ENCODE measurements around the gene KRT36.
A peak's percentile ranks its signal among the peaks of the same experiment; 100 is the strongest.

Gene KRT36

DNA sequence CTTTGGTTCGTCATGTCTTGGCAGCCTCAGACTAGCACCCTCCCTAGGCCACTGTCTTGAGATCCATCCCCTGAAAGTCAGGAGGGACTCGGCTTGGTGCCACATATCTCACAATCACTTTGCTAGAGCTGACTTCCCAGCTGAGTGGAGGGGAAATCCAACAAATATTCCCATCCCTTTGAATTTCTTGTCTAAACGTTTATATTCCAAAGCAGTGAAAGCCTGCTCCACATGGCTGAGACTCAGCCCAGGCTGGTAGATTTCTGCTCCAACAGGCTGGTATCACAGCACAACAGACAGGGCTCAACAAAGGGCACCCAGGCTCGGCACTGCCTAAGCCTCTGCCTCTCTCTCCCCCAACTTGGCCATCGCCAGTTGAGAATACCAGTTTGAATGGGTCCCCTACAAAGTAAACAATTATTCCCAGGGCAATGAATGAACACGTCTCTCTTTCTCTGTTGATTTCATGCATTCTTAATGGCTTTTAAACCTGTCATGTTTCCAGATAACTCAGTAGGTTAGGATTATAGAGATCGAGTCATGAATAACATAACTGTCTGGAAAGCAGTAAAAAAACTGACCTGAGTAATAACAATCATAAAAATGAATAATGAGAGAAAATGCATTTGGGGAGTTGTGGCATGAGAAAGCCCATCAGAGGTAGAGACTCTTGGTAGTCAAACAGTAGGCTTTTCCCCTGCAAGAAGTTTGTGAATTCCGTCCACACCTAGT is 14.7 kb upstream of the KRT36 start:
- TF ChIP-seq, protein P1, sequence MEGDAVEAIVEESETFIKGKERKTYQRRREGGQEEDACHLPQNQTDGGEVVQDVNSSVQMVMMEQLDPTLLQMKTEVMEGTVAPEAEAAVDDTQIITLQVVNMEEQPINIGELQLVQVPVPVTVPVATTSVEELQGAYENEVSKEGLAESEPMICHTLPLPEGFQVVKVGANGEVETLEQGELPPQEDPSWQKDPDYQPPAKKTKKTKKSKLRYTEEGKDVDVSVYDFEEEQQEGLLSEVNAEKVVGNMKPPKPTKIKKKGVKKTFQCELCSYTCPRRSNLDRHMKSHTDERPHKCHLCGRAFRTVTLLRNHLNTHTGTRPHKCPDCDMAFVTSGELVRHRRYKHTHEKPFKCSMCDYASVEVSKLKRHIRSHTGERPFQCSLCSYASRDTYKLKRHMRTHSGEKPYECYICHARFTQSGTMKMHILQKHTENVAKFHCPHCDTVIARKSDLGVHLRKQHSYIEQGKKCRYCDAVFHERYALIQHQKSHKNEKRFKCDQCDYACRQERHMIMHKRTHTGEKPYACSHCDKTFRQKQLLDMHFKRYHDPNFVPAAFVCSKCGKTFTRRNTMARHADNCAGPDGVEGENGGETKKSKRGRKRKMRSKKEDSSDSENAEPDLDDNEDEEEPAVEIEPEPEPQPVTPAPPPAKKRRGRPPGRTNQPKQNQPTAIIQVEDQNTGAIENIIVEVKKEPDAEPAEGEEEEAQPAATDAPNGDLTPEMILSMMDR (IDR thresholded peaks at IDR 0.05; ENCODE audit: poor library complexity, severe bottlenecking) = no peak
- no peaks in the 10 kb centered on the region for H3K36me3 ChIP-seq (ENCODE audit: low read depth)
- no peaks in the 10 kb centered on the region for H3K9me3 ChIP-seq (ENCODE audit: severe bottlenecking)
- DNase-seq (ENCODE audit: low spot score) (no peak), ATAC-seq (ENCODE audit: low read depth) (no peak)
- H3K4me1 ChIP-seq (ENCODE audit: insufficient read depth, poor library complexity, severe bottlenecking) = peaks cover 33% of the 10 kb centered on the region
- H3K4me3 ChIP-seq (ENCODE audit: severe bottlenecking) = no peak overlapping the region
- H3K27me3 ChIP-seq (ENCODE audit: insufficient read depth, poor library complexity, severe bottlenecking) = no peaks in the 10 kb centered on the region
- H3K27ac ChIP-seq (ENCODE audit: poor library complexity, severe bottlenecking) = no peak overlapping the region

DNA sequence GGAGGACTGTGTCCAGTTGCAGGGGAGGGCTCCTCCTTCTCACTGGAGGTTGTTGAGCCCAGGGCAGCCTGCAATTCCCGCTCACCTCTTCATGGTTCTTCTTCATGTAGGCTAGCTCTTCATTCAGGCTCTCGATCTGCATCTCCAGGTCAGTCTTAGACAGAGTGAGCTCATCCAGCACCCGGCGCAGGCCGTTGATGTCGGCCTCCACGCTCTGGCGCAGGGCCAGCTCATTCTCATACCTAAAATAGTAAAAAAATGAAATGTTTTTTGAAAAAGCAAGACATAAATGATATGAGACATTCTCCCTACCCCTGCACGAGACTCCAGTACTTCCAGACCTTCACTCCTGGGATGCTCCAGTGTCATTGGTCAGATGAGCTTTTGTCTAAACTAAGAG is 13.5 kb upstream of the KRT36 start:
- Histone ChIP-seq H3K4me3 (ENCODE audit: severe bottlenecking) (no peak overlapping the region), H3K9me3 (ENCODE audit: severe bottlenecking) (no peaks in the 10 kb centered on the region), H3K27ac (ENCODE audit: poor library complexity, severe bottlenecking) (no peak overlapping the region), H3K27me3 (ENCODE audit: insufficient read depth, poor library complexity, severe bottlenecking) (no peaks in the 10 kb centered on the region), H3K4me1 (ENCODE audit: insufficient read depth, poor library complexity, severe bottlenecking) (peaks cover 39% of the 10 kb centered on the region), H3K36me3 (ENCODE audit: low read depth) (no peaks in the 10 kb centered on the region)
- DNase-seq (ENCODE audit: low spot score) (no peak), ATAC-seq (ENCODE audit: low read depth) (no peak)
- TF ChIP-seq, protein P1 (IDR thresholded peaks at IDR 0.05; ENCODE audit: poor library complexity, severe bottlenecking) = no peak

DNA sequence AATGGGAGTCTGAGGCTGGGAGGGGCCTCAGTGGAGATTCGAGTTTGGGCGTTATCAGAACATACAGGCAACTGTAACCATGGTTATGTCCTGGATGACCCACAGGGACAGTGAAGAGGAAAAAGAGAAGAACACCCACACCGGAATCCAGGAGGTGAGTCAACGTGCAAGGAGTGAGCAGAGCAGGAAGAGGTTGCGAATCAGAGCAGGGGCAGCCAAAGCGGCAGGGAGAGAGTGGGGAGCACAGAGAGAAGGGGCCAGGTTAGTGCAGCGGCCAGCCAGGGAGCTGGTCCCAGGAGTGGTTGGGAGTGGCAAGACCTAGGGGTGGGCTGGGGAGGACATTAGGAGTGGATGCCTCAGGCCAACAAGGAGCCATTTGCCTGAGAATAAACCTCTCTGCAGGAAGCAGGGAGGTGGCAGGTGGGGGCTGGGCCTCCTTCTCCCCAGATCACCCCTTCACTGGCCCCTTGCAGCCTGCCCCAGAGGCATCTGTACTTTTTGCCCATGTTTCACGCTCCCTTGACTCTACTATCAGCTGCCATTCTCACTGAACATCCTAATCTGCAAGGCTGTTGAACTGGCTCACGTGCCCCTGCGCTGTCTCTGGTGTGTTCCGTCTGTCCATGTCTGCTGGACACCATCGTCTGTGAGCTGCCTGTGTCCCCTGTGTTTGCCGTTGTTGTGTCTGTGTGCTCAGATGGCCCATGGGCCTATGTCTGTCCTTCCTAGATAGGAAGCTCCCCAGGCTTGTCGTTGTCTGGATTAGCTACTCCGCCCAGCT is 10.6 kb upstream of the KRT36 start:
- TF ChIP-seq, protein P1 (IDR thresholded peaks at IDR 0.05; ENCODE audit: poor library complexity, severe bottlenecking) = no peak
- Histone ChIP-seq H3K4me3 (ENCODE audit: severe bottlenecking) (no peak overlapping the region), H3K36me3 (ENCODE audit: low read depth) (no peaks in the 10 kb centered on the region), H3K4me1 (ENCODE audit: insufficient read depth, poor library complexity, severe bottlenecking) (peaks cover 23% of the 10 kb centered on the region), H3K27me3 (ENCODE audit: insufficient read depth, poor library complexity, severe bottlenecking) (no peaks in the 10 kb centered on the region), H3K9me3 (ENCODE audit: severe bottlenecking) (no peaks in the 10 kb centered on the region), H3K27ac (ENCODE audit: poor library complexity, severe bottlenecking) (peak overlapping the region; percentile 38)
- no peak for DNase-seq (ENCODE audit: low spot score)
- peak; percentile 89 for ATAC-seq (ENCODE audit: low read depth)

DNA sequence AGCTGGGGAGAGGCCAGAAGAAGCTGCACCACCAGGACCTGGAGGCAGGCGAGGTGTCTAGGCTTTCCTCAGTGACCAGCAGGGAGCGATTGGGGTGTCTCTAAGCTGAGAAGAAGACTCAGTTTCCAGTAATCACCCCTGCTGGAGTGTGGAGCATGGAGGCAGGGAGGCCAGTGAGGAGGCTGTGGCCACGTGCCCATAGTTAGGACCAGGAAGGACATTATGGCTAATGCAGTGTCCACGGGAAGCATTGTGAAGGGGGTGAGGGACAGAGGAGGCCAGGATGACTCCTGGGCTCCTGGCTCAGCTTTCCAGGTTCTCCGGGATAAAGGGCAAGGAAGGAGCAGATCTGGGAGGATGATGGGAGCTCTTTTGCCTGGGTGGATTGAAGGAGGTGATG is 10.0 kb upstream of the KRT36 start:
- H3K27ac ChIP-seq (ENCODE audit: poor library complexity, severe bottlenecking) = peak overlapping the region; percentile 38
- no peaks in the 10 kb centered on the region for H3K27me3 ChIP-seq (ENCODE audit: insufficient read depth, poor library complexity, severe bottlenecking)
- peaks cover 25% of the 10 kb centered on the region for H3K4me1 ChIP-seq (ENCODE audit: insufficient read depth, poor library complexity, severe bottlenecking)
- no peaks in the 10 kb centered on the region for H3K36me3 ChIP-seq (ENCODE audit: low read depth)
- TF ChIP-seq, protein P1 (IDR thresholded peaks at IDR 0.05; ENCODE audit: poor library complexity, severe bottlenecking) = no peak
- DNase-seq (ENCODE audit: low spot score) (no peak), ATAC-seq (ENCODE audit: low read depth) (no peak)
- H3K9me3 ChIP-seq (ENCODE audit: severe bottlenecking) = no peaks in the 10 kb centered on the region
- no peak overlapping the region for H3K4me3 ChIP-seq (ENCODE audit: severe bottlenecking)

DNA sequence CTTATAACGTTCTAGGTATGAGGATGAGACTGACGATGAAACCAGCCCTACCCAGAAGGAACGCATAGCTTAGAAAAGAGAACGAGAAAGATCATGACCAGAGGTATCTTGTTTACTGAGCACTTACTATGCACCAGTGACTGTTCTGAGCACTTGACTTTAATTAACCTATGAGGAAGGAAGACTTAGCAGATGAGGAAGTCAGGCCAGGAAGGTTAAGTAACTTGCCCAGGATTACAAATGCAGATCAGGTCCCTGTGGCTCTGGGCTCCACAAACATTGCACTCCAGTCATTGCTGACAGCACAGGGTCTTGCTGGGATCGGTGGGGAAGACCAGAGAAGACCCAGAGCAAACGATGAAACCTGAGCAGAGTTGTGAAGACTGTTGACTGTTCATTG is 8.6 kb upstream of the KRT36 start:
- Histone ChIP-seq H3K4me1 (ENCODE audit: insufficient read depth, poor library complexity, severe bottlenecking) (peaks cover 30% of the 10 kb centered on the region), H3K4me3 (ENCODE audit: severe bottlenecking) (no peak overlapping the region), H3K27me3 (ENCODE audit: insufficient read depth, poor library complexity, severe bottlenecking) (no peaks in the 10 kb centered on the region), H3K9me3 (ENCODE audit: severe bottlenecking) (no peaks in the 10 kb centered on the region), H3K27ac (ENCODE audit: poor library complexity, severe bottlenecking) (no peak overlapping the region), H3K36me3 (ENCODE audit: low read depth) (no peaks in the 10 kb centered on the region)
- TF ChIP-seq, protein P1 (IDR thresholded peaks at IDR 0.05; ENCODE audit: poor library complexity, severe bottlenecking) = no peak
- ATAC-seq (ENCODE audit: low read depth) (no peak), DNase-seq (ENCODE audit: low spot score) (no peak)
